B cell (primary cell): ENCODE results near the gene APBA3.

Experiments used
- EZH2 ChIP-seq: IDR thresholded peaks from 2 replicates; pipeline ENCODE4 v1.6.1; 2012; ENCODE audit warnings: borderline replicate concordance, low read depth, mild to moderate bottlenecking, moderate library complexity, low read length; ENCODE audit not compliant: insufficient read depth, poor library complexity, severe bottlenecking
- TF ChIP-seq, protein P1 (sequence below): fragments of 200-600 bp; IDR thresholded peaks from one replicate; pipeline ENCODE4 v1.8.0; 2022; ENCODE audit warnings: antibody characterized with exemption, mild to moderate bottlenecking

DNA sequence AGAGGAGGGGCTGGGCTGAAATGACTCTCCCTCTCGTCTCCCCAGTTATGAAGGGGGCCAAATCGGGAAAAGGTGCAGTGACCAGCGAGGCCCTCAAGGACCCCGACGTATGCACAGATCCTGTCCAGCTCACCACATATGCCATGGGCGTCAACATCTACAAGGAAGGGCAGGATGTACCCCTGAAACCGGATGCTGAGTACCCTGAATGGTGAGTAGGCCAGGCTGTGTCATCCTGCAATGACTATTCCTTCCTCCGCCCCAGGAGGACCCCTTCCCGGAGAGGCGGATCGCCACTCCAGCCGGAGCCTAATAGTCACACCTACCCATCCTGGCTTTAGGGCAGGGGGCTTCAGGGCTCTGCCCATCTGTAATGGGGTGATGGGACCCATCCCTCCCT, 3.6 kb upstream of the APBA3 start:
- no peak for TF ChIP-seq EZH2
- TF ChIP-seq, protein P1, sequence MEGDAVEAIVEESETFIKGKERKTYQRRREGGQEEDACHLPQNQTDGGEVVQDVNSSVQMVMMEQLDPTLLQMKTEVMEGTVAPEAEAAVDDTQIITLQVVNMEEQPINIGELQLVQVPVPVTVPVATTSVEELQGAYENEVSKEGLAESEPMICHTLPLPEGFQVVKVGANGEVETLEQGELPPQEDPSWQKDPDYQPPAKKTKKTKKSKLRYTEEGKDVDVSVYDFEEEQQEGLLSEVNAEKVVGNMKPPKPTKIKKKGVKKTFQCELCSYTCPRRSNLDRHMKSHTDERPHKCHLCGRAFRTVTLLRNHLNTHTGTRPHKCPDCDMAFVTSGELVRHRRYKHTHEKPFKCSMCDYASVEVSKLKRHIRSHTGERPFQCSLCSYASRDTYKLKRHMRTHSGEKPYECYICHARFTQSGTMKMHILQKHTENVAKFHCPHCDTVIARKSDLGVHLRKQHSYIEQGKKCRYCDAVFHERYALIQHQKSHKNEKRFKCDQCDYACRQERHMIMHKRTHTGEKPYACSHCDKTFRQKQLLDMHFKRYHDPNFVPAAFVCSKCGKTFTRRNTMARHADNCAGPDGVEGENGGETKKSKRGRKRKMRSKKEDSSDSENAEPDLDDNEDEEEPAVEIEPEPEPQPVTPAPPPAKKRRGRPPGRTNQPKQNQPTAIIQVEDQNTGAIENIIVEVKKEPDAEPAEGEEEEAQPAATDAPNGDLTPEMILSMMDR: no peak
